GM19463 (cell line): ENCODE data around the gene SLC15A4.
"Not testable (repeated sequence)": the region's sequence is repeated elsewhere in the genome, so short reads cannot be mapped to it uniquely, and the experiment has no call there.

Experiments used
- ATAC-seq: cut with Tn5 transposase; IDR thresholded peaks from one replicate; pipeline ENCODE4 v1.9.1; 2021; ENCODE audit warnings: mild to moderate bottlenecking, moderate library complexity; ENCODE audit not compliant: unreplicated experiment

Gene SLC15A4

DNA sequence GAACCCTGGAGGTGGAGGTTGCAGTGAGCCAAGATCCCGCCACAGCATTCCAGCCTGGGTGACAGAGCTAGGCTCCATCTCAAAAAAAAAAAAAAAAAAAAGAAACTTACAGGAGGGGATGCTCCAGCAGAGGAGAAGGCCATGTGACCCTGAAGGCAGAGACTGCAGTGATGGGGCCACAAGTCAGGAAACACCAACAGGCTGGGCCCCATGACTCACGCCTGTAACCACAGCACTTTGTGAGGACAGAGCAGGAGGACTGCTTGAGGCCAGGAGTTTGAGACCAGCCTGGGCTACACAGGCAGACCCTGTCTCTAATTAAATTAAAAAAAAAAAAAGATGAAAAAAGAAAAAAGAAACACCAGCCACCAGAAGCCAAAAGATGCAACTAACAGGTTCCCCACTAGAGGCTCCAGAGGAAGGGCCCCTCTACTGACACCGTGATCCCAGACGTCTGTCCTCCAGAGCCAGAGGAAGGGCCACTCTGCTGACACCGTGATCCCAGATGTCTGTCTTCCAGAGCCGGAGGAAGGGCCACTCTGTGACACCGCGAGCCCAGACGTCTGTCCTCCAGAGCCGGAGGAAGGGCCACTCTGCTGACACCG, 20.4 kb upstream of the SLC15A4 start:
- peak; percentile 54 for ATAC-seq

DNA sequence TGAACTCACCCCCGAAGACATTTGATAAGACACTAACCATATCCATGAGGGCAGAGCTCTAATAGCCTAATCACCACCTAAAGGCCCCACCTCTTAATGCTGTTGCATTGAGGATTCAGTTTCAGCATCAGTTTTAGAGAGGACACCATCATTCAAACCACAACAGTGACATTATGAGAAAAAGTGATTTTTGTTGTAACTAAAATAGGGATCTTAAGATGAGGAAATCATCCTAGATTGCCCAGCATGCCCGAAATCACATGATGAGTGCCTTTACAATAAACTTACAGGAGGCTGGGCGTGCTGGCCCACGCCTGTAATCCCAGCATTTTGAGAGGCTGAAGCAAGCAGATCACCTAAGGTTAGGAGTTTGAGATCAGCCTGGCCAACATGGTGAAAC, 19.8 kb upstream of the SLC15A4 start:
- no peak for ATAC-seq

DNA sequence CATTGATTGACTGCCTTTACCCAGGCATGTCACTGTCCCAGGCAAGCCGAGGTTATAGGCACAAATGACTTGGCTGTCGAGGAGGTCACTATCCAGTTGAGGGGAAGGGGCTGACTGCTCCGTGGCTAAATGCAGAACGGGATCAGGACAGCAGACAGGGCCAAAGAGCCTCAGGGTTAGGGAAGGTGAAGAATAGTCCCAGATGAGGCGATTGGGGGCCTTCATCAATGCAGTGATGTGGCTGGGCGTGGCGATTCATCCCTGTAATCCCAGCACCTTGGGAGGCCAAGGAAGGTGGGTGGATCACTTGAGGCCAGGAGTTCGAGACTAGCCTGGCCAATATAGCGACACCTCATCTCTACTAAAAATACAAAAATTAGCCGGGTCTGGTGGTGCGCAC, 18.8 kb upstream of the SLC15A4 start:
- ATAC-seq, result no peak

DNA sequence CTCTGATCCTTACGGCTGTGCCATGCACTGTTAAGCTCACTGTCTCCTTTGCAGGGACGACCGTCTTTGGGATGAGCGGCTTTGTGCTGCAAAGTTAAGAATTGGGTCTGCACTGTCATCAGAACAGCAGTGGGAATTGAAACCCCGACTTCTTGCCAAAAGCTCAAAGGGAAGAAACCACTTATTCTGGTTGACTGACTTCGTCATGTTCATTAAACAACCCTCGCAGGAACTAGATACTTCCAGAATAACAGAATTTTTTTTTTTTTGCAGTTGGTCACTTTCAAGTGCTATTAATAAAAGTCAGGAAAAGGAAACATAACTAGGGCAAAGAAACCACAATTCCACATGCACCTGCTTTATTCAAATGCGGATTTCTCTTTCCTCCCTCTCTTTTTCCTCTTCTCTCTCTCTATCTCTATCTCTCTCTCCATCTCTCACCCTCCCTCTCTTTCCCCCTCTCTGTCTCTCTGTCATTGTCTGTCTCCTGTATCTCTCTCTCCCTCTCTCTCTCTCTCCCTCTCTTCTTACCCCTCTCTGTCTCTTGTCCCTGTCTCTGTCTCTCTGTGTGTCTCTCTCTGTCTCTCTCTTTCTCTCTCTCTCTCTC, 17.2 kb upstream of the SLC15A4 start:
- ATAC-seq, result peak; percentile 79

DNA sequence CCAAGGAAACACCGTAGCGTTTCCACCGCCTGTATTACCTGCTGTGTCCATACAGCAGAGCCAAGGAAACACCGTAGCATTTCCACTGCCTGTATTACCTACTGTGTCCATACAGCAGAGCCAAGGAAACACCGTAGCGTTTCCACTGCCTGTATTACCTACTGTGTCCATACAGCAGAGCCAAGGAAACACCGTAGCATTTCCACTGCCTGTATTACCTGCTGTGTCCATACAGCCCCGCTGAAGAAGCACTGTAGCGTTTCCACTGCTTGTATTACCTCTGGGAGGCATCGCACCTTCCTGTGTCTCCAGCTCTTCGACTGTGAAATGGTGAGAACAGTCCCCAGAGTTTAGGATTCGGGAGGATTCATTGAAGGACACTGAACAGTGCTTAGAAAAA, 16.1 kb upstream of the SLC15A4 start:
- ATAC-seq, result not testable (repeated sequence)

DNA sequence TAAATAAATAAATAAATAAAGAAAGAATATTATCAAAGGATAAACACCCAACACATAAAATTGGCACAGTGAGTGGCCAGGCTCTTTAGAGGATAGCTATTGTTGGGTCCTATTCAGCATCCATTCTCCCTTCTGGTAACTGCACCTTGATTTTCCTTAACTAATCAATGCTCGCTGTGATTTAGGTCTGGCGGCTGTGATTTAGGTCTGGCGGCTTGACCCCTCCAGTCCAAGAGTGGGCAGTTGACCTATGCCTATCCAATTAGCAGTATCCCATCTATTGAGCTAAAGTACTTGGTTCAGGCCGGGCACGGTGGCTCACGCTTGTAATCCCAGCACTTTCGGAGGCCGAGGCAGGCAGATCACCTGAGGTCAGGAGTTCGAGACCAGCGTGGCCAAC, 9.7 kb upstream of the SLC15A4 start:
- no peak for ATAC-seq

DNA sequence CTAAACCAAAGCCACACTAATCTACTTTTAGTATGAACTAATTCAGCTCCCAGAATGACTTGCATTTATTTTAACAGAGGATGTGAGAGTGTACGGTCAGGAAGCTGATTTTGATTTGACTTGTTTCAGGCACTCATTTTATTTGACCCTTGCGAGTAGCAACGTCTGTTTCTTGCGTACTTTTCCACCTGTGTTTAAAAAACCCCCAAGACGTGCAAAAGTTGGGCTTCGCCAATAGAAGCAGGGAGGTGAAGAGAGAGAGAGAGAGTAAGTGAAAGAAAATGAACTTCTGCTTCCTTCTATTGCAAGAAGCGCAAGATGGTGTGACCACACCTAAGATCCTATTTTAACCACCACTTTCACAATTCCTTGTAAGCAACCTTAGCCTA, 6.7 kb upstream of the SLC15A4 start:
- peak; percentile 44 for ATAC-seq

DNA sequence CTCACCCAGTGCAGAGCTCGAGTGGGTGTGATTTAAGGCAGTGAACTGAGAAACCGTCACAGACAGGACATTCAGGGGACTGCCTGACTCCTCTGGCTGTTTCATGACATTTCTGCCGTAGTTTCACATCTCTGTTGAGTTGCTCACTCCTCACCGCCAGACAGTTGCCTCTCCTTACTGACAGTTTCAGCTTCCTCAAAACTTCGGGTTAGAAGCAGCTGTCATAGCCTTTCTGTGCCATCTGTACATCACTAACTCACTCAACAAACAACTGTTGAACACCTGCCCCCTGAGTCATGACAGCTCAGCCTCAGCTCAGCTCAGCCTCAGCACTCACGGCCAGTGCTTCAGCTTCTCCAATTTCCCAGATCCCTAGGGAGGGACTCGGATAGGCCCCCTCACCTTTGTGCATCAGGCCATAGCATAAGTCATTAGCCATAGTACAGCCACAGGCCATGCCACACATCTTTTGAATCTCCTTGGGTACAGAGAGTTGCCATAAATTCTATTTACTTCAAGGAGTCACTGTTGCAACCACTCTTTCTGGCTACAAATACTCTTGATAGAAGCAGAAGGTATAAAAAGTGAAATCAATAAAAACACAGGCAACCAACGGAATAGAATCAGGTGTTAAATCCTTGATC, 6.2 kb upstream of the SLC15A4 start:
- ATAC-seq, result peak; percentile 86

DNA sequence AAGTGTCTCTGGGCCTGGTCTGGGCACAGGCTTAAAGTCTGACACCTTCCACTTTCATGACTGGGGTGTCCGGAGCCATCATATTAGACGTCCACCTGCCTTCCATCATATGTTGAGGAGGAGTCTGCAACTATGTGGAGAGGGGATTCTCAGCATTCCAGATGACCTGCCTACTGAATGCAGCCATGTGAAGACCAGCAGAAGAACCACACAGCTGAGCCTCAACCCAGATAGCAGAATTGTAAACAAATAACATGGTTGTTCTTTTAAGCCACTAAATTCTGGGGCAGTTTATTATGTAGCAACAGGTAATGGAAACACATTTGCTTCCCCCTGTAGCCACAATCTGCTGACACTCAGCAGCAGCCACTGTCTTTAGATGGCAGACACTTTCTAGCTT, 4.0 kb upstream of the SLC15A4 start:
- ATAC-seq, result no peak

DNA sequence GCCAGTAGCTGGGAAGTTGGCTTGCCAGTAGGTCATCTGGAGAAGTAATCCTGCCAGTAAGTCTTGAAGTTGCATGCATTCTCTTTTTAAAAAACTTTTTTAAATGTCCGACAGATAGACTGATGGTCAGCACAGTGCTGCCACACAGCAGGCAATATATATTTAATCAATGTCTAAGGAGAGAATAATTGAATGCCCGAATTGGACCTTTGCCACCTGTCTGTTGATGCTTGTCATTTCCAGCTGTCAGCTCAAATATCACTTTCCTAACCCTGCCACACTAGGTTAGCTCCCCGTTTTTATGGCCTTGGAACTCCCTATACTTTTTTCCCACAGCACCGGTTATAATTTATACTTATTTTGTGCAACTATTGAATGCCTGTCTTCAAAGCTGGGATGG, 2.1 kb upstream of the SLC15A4 start:
- no peak for ATAC-seq

DNA sequence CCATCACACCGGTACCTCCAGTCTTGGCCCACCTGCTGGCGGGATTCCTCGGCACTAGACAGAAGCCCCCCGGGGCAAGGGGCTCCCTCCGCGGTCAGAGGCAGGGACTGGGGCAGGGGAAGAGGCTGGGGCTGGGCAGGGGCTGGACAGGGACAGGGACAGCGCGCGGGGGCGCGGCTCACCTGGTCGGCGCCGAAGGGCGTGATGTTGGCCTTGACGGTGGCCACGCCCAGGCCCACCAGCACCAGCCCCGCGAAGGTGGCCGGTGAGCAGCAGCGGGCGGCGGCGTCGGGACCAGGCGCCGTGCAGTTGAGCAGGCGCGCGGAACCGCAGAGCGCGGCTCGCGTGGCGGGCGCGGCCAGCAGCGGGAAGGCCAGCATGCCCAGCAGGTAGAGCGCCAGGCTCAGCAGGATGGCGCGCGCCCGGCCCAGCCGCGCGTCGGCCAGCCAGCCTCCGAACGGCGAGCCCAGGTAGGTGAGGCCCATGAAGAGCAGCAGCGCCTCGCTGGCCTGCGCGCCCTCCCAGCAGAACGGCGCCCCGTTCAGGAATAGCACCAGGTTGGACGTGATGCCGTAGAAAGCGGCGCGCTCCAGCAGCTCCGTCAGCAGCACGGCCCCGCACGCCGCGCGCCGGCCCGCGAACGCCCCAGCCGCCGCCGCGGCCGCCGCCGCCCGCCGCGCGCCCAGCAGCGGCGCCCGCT, 392 bp downstream of the SLC15A4 start:
- peak; percentile 14 for ATAC-seq

DNA sequence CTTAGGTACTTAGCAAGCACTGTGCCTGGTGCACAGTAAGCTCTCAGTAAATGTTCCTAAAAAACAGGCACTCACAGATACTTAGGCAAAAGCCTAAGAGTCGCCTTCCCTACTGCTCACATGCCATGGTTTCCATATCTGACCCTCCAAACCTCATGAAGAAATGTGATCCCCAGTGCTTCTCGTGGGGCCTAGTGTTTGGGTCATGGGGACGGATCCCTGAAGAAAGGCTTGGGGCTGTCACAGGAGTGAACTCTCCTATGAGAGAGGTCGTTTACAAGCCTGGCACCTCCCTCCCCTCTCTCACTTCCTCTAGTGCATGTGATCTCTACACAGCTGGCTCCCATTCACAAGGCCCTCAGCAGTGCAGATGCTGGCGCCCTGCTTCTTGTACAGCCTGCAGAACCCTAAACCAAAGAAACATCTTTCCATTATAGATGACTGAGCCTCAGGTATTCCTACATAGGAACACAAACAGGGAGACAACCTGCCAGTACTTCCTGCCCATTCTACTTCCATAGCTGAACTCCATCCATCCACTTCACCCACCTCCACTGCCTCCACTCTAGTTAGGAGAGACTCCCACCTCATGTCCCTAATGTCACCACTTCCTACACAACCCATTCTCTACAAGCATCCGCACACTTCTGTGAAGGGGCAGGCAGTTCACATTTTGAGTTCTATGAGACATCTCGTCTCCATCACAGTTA, 2.9 kb downstream of the SLC15A4 start:
- ATAC-seq, result peak; percentile 50

DNA sequence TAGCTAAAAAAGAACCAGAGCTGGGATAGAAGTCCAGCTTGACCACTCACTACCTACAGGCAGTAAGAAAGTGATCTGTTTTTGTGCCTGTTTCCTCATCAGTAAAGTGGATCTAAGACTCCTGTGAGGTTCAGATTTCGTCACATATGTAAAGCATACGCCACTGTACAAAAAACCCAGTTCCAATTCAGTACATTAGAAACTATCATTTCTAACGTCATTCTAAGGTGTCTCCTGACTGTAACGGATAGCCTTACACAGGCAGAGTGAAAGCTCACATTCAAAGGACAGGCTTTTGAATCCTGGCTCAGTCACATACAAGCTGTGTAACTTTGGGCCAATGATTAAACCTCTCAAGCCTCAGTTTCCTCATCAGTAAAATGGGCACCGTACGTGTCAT, 3.5 kb downstream of the SLC15A4 start:
- ATAC-seq, result no peak

DNA sequence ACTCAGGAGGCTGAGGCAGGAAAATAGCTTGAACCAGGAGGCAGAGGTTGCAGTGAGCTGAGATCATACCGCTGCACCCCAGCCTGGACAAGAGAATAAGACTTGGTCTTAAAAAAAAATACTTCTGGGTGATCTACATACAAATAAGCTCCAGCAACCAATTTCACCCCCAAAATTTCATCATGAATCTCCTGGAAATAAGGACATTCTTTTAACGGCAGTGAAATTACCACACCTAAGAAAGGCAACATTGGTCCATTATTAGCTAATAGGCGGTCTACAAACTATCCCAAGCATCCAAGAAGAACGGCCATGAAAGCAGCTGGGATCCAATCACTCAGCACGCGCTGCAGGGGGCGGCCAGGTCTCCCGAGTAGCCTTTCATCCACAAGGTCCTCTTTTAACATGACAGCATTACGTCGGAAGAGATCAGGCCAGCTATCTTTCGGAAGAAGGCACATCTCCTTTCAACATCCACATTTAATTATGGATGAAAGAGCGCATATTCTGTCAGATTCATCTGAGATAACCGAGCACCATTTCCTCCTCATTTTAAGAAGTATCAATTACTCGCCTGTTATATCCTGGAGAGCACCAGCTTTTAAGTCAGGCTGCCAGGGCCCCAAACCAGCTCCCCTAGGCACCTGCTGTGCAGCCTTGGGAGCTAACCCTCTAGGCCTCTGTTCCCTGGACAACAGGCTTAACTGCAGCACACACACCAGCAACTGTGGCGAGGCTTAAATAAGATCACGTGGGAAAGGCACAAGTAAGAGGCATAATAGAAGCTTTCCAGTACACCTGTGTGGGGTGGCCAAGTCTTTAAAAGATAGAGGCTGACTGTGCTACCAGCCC, 4.2 kb downstream of the SLC15A4 start:
- no peak for ATAC-seq

DNA sequence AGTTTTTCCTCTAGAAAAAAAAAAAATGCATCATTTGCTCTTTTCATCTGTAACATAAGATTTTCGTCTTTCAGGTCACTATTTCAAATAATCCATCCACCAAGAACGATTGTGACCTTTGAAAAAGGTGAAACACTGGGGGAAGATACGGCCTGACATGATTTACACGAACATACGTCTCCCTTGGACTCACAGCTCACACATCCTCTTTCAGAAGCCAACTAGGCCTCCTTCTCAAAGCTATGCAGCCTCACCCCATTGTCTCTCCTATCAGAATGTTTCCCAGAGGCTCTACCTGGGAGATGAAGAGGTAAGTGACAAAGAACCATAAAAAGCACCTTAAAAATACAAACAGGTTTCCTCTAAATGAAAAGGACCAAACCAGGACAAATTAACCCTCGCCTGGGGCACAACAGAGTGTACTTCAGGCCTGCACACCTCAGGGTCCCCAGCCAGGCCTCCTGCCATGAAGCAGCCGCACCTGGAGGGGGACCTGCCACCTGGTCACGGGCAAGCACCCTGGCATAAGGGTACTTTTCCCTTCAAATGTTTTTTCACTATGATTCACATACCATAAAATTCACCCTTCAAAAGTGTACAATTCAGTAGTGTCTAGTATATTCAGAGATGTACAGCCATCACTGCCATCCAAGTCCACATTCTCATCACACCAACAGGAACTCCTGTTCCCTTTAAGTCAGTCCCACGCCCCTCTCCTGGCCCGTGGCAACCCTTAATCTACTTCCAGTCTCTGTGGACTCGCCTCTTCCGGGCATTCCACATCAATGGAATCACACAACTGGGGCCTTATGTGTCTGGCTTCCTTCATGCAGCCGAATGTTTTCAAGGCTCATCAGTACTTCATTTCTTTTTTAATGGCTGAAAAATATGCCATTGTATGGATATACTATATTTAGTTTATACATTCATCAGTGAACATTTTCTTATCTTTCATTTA, 5.4 kb downstream of the SLC15A4 start:
- peak; percentile 30 for ATAC-seq

DNA sequence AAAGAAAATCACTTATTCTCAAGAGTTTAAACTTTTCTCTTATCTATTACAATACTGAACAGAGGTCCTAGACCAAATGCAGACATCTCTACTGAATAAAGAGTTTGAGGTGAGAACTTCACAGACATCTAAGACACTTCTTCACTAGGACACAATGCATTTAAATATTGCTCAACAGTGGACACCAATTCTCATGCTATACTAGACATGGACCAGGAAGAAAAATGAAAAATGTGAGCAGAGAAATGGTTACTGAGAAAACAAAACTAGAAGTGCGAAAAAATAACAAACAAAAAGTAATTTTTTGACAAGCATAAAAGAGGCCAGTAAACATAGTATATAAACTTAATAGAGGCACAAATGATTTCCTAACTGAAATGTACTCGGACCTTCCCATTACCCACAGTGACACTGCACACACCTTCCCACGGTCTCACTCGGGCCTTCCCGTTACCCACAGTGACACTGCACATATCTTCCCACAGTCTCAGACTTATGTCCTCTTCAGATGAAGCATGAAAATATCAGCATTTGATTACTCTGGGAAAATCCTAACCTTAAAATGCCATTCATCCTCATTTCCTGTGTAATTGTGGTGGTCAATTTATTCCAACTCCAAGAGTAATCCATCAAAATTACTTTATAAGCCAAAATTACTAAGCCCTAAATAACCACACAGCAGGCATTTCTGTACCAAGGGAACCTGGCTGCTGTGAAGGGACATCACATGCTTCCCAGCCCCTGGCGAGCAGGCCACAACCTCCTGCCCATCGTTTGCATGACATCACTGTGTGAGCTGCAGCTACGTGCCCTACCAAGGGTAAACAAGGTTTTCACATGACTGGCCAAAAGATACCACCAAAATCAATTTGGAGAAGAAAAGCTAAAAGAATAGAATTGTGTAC, 6.4 kb downstream of the SLC15A4 start:
- ATAC-seq, result peak; percentile 43

DNA sequence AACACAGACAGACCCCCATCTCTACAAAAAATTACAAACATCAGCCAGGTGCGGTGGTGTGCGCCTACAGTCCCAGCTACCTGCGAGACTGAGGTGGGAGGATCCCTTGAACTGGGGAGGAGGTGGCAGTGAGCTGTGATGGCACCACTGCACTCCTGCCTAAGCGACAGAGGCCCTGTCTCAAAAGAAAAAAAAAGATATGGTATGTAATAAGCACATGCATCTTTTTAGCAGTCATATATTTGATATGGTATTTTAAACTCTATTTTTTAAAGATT, 7.2 kb downstream of the SLC15A4 start:
- no peak for ATAC-seq

DNA sequence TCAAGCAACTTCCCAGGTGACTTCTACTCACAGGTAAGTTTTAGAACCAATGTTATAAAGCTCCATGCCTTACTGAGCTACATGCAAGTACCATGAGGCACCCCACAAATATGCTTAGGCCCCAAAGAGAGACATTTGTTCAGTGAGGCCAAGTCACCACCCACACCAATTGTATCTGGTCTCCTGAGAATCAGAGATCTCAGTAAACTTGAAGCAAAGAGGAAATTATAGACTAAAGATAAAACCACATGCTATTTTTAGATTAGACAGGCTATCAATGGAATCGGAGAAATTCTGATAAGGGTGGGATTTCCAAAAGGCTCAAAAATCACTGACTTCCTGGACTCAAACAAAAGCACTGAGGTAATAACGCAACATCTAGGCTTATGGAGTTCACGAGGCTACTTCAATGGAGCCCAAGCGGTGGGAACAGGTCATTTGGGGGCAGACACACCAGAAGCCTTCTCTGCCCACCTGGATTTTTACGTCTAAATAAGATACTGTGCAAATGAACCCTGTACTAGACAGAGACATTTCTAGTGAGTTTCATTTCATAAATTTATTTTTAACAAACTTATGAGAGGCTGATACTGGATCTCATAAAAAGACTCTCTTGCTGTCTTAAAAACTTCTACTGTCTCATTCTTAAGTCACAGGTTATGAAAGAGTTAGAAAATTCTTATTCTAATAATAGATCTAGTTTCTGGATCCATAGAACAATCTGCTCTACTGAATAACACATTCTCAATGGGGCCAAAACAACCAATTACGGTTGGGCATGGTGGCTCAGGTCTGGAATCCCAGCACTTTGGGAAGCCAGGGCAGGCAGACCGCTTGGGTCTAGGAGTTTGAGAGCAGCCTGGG, 7.7 kb downstream of the SLC15A4 start:
- ATAC-seq, result no peak
